Measurements from ENCODE around the gene TMX2. TPM values are rescaled to one million over a fixed set of nuclear protein-coding genes. Genes with fewer than 3 reads are reported as not detected.
"Not testable (repeated sequence)": the region's sequence is repeated elsewhere in the genome, so short reads cannot be mapped to it uniquely, and the experiment has no call there.

The TMX2 gene
- total and polyA plus RNA-seq, 12 donors = 47.0 to 210 (median 91.9) TPM

DNA sequence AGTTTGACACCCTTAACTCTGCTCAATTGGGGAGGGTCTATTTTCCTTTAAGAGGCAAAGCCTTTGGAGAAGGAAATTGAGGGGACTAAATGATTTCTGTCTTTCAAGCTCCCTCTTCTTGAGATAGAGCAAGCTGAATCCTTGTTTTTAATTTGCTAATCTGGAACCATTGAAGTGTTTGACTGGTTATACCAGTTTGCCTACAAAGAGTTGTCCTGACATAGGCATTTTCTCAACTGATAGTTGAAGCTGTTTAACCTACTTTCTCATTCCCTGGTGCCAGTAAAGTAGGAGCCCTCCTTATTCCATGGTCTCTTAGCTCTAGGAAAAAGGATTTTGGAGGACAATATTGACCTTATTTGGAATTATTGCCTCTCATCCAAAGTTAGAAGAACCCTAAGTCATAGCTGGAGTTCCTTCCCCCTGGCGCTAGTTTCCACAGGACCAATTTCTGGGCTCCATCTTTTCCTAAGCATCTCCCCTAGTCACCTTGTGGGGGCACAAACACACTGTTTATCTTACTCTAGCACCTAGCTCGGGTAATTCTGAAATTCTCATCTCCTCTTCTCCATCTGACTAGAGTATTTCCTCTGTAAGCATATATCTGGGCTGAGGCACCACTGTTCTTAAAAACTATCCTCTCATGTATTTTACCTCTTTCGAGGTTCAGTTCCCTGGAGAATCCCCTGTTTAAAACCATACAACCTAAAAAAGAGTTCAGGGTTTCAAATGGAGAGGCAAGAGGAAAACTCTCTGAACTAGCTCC, 37.0 kb upstream of the TMX2 start:
- peaks cover 0 to 39% of the 10 kb centered on the region in 2 donors for H3K36me3 ChIP-seq (replicated peaks in 1 of 2)
- intact Hi-C loops (cut with DNase I) = no loop called here
- no peaks in the 10 kb centered on the region for H3K9me3 ChIP-seq (replicated peaks in 1 of 3)
- TF ChIP-seq, protein P1, sequence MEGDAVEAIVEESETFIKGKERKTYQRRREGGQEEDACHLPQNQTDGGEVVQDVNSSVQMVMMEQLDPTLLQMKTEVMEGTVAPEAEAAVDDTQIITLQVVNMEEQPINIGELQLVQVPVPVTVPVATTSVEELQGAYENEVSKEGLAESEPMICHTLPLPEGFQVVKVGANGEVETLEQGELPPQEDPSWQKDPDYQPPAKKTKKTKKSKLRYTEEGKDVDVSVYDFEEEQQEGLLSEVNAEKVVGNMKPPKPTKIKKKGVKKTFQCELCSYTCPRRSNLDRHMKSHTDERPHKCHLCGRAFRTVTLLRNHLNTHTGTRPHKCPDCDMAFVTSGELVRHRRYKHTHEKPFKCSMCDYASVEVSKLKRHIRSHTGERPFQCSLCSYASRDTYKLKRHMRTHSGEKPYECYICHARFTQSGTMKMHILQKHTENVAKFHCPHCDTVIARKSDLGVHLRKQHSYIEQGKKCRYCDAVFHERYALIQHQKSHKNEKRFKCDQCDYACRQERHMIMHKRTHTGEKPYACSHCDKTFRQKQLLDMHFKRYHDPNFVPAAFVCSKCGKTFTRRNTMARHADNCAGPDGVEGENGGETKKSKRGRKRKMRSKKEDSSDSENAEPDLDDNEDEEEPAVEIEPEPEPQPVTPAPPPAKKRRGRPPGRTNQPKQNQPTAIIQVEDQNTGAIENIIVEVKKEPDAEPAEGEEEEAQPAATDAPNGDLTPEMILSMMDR (IDR thresholded peaks at IDR 0.05) = no peak
- TF ChIP-seq POLR2A (IDR thresholded peaks at IDR 0.05) = no peak
- WGBS, 4 donors = 86 to 94% (median 93%) methylated on average over 3 of the region's 3 CpGs
- H3K4me3 ChIP-seq = no peak overlapping the region
- no peak for DNase-seq
- no peaks in the 10 kb centered on the region for H3K27me3 ChIP-seq
- H3K27ac ChIP-seq = no peak overlapping the region
- H3K4me1 ChIP-seq (replicated peaks in 1 of 2) = peaks cover 3 to 21% of the 10 kb centered on the region in 2 donors

DNA sequence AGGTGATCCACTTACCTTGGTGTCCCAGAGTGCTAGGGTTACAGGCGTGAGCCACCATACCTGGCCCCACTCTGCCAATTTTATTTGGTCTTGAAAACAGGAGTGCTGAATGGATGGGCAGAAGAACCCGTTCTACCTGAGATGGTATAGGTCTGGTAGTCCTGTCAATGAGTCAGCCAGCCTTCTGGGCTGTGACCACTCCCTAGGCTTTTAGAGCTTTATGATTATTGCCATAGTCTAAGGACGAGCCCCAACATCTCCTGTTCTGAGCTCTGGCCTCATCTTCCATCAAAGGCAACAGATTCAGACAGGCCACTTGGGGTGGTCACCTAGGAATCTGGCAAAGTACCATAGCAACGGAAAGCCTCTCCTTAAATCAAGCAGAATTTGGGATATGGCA, 33.0 kb upstream of the TMX2 start:
- intact Hi-C loops (cut with DNase I) = no loop called here
- Histone ChIP-seq H3K9me3 (replicated peaks in 1 of 3) (no peaks in the 10 kb centered on the region), H3K36me3 (replicated peaks in 1 of 2) (peaks cover 0 to 38% of the 10 kb centered on the region in 2 donors), H3K27me3 (no peaks in the 10 kb centered on the region), H3K27ac (peak overlapping the region in 1 of 5 donors; percentile 16), H3K4me3 (no peak overlapping the region), H3K4me1 (replicated peaks in 1 of 2) (peaks cover 7 to 30% of the 10 kb centered on the region in 2 donors)
- no peak for DNase-seq
- WGBS, 4 donors = 91 to 100% (median 96%) methylated on average over 3 to 4 of the region's 4 CpGs
- TF ChIP-seq, protein P1 (IDR thresholded peaks at IDR 0.05) = no peak
- no peak for TF ChIP-seq POLR2A (IDR thresholded peaks at IDR 0.05)

DNA sequence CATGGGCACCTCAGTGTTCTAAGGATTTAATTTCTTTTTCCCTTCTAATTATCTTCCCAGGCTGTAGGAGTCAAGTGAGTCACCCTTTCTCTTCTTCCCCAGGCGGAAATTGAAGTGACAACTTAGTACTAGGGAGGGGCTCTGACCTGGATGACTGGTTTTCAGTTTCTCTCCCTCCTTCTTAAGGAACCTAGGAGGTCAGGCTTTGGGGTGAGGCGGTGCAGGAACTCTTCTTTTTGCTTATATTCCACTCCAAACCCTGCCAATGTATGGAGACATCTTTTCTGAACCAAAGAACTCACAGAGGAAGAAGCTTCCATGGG, 31.9 kb upstream of the TMX2 start:
- no peak for DNase-seq
- intact Hi-C loops (cut with DNase I) = no loop called here
- no peaks in the 10 kb centered on the region for H3K27me3 ChIP-seq
- no peak overlapping the region for H3K4me3 ChIP-seq
- no peak overlapping the region for H3K27ac ChIP-seq
- WGBS, 4 donors = 60 to 79% (median 71%) methylated on average over 2 of the region's 2 CpGs
- H3K36me3 ChIP-seq (replicated peaks in 1 of 2) = peaks cover 0 to 47% of the 10 kb centered on the region in 2 donors
- TF ChIP-seq, protein P1 (IDR thresholded peaks at IDR 0.05) = no peak
- TF ChIP-seq POLR2A (IDR thresholded peaks at IDR 0.05) = no peak
- H3K9me3 ChIP-seq (replicated peaks in 1 of 3) = no peaks in the 10 kb centered on the region
- H3K4me1 ChIP-seq (replicated peaks in 1 of 2) = peaks cover 7 to 30% of the 10 kb centered on the region in 2 donors

DNA sequence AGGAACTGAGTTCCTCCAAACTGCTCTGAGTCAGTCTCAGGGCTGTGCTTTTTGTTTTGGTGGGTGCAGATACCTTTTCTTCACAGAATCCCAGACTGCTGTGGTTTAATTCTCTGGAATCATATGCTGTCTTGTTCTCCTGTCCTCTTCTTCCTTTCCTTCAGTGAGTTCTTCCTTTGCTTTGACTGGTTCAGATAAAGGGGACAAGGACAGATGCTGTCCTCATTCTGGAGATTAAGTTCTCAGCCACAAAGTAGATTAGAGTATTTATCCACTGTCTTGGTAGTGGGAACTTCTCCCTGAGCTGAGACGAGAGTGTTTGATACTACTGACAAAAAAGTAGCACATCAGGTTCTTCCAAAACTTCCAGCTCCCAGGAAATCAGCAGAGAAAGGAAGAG, 31.2 kb upstream of the TMX2 start:
- Histone ChIP-seq H3K27me3 (no peaks in the 10 kb centered on the region), H3K4me1 (replicated peaks in 1 of 2) (peaks cover 7 to 30% of the 10 kb centered on the region in 2 donors), H3K36me3 (replicated peaks in 1 of 2) (peaks cover 0 to 47% of the 10 kb centered on the region in 2 donors), H3K4me3 (no peak overlapping the region), H3K27ac (no peak overlapping the region), H3K9me3 (replicated peaks in 1 of 3) (no peaks in the 10 kb centered on the region)
- WGBS, 4 donors = 29 to 48% (median 41%) methylated on average over 1 of the region's 1 CpG
- DNase-seq = no peak
- TF ChIP-seq POLR2A (IDR thresholded peaks at IDR 0.05) = no peak
- TF ChIP-seq, protein P1 (IDR thresholded peaks at IDR 0.05) = no peak
- intact Hi-C loops (cut with DNase I) = no loop called here

DNA sequence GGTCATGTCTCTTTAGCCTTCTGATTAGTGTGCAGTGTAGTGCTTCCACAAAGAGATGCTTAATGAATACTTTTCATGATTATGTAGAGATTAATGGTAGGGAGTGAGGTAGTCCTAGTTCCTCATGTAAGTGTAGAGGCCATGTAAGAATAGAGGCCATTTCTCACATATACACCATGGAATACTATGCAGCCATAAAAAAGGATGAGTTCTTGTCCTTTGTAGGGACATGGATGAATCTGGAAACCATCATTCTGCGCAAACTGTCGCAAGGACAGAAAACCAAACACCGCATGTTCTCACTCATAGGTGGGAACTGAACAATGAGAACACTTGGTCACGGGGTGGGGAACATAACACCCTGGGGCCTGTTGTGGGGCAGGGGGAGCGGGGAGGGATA, 21.9 kb upstream of the TMX2 start:
- H3K27ac ChIP-seq; H3K27me3 ChIP-seq; H3K4me3 ChIP-seq; H3K4me1 ChIP-seq (replicated peaks in 1 of 2); H3K9me3 ChIP-seq (replicated peaks in 1 of 3); intact Hi-C loops (cut with DNase I); DNase-seq: not testable (repeated sequence)
- peaks cover 0 to 93% of the 10 kb centered on the region in 2 donors for H3K36me3 ChIP-seq (replicated peaks in 1 of 2)
- 96 to 98% (median 98%) methylated on average over 5 of the region's 5 CpGs for WGBS, 4 donors

Data from adrenal gland (tissue), 12 donors.